Stimulated activated CD4-positive, alpha-beta T cell treated with anti-CD3 and anti-CD28 coated beads, Interleukin-4, amount 100 ng/mL, for 1 hour (primary cell): ENCODE measurements around the gene BANF2.
"Not testable (repeated sequence)": the region's sequence is repeated elsewhere in the genome, so short reads cannot be mapped to it uniquely, and the experiment has no call there.

Experiments
- DNase-seq: peaks from one replicate; pipeline ENCODE4 v3.0.0-alpha.2; 2020

The BANF2 gene

GRCh38 chr20:17683218-17684076 lies 16.3 kb upstream of the BANF2 start:
- DNase-seq = no peak

DNA sequence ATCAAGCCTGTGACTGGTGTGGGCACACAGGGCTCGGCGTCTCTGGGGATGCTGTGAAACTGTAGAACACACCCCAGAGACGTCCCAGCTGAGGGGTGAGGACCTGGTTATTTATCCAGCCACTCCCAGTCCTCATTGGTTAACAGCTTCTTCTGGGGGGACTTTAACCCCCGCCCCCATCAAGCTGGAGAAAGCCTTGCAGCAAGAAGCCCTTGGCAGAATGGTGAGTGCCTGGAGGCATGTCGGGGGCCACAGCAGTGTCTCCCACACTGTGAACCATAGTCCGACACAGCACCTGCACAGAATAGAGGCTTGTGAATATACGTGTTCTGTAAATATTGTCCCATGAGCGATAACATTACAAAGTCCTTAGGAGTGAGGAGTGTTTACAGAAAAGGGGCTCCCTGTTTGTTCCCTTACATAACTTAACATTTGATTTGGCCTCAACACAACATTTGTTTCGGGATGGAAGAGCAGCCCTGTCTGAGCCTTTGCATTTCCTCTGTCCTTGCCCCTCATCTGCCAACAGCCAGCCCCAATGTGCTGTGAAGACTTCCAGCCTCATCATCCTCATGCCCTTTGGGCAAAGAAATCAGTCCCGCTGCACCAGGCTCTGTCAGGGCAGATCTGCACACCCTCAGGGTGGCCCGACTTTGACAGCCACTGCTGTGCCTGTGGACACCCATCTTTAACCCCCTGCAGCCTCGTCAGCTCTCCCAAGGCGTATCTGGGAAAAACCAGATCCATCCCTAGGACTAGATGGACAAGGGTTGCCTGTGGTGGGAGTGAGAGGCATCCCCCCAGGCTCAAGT lies 15.5 kb upstream of the BANF2 start:
- no peak for DNase-seq

- DNase-seq = no peak
These were observed 14.6 kb upstream of the BANF2 start for GRCh38 chr20:17685168-17685567.

- no peak for DNase-seq
These were observed 12.0 kb upstream of the BANF2 start for GRCh38 chr20:17687800-17688199.

- no peak for DNase-seq
These were observed 10.8 kb upstream of the BANF2 start for GRCh38 chr20:17688965-17689364.

GRCh38 chr20:17690144-17690543 lies 9.6 kb upstream of the BANF2 start:
- DNase-seq = no peak

DNA sequence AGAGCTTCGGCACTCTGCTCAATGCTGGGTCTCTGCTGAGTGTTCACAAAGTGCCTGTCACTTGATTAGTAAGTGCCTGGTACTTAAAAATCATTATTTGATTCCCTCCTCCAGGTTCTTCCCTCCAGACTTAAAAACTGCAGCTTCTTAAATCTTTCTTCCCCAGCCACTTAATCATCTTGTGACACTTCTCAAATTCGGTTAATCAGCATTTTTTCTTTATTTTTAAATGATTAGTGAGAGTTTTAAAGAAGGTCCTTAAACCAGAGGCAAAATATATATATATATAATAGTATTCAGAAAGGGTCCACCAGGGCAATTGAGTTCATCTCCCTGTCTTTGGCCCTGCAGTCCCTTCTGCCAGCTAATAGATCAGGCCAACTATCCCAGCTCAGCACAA lies 8.0 kb upstream of the BANF2 start:
- DNase-seq = no peak

- DNase-seq = no peak
These were observed 6.2 kb upstream of the BANF2 start for GRCh38 chr20:17693444-17694001.

DNA sequence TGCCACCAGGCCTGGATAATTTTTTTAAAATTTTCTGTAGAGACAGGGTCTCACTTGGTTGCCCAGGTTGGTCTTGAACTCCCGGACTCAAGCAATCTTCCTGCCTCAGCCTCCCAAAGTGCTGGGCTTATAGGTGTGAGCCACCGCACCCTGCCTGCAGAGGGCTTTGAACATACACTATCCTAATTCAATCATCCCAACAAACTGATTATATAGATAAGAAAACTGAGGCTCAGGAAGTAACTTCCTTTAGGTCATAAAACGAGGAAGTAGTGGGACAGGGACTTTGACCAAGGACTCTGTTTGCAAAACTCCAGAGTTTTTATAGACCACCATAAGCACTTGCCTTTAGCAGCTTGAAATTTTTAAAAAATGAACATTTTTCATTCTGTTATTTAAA lies 5.0 kb upstream of the BANF2 start:
- no peak for DNase-seq

- DNase-seq = no peak
These were observed 3.5 kb upstream of the BANF2 start for GRCh38 chr20:17696287-17696686.

GRCh38 chr20:17697171-17697570 lies 2.6 kb upstream of the BANF2 start:
- DNase-seq = no peak

DNA sequence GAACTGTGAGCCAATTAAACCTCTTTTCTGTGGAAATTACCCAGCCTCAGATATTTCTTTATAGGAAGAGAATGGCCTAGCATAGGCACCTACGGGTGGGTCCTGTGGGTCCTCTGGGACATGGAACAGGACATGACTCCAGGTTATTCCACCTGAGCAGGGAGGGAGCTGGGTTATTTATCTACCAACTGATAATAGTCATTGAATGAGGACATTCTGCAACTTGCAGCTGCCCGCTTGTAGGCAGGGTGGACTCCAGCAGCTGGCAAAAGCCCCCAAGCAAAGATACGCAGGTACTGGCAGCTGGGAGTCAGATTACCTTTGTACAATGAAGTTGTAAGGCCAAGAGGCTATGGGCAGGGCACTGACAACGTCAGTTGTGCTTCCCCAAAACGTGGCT lies 1.4 kb upstream of the BANF2 start:
- DNase-seq = no peak

- no peak for DNase-seq
These were observed 871 bp downstream of the BANF2 start for GRCh38 chr20:17700637-17701036.

DNA sequence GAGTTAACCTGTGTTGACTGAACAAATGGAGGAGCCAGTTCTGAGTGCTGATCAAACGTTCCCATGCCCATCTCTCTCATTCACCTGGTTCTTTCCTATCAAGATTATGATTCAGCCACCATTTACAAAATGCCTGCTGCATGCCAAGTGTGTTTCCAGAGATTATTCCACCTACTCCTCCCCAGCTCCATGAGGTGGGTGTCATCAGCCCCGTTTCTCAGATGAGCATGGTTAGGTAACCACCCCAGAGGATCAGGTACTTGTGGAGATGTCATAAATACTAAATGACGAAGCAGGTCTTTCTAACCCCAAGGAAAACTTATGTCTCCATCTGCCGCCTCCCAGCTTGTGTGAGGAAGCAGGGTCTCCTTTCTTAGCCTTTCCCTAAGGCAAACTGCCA lies 2.1 kb downstream of the BANF2 start:
- no peak for DNase-seq

- DNase-seq = no peak
These were observed 5.0 kb downstream of the BANF2 start for GRCh38 chr20:17704589-17705317.

GRCh38 chr20:17705916-17706315 lies 6.2 kb downstream of the BANF2 start:
- DNase-seq = no peak

DNA sequence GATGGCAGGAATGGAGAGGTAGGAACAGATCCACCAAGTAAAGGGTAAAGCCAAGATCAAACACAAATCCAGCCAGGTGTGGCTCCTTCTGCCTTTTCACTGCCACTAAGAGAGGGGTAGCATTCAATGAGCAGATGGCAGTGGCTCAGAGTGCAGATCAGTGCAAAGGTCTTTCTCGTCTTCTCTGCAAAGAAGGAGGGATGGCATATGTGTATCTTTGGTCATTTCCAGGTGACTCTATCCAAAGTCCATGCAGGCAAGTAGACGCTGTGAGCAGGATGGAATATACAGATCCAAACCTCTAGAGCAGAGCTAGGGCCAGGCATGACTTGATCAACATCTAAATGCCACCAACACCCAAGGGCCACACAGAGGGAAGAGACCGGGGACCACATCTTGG lies 6.9 kb downstream of the BANF2 start:
- DNase-seq = no peak

- DNase-seq = not testable (repeated sequence)
These were observed 8.2 kb downstream of the BANF2 start for GRCh38 chr20:17707951-17708350.

- DNase-seq = no peak
These were observed 9.1 kb downstream of the BANF2 start for GRCh38 chr20:17708675-17709360.

GRCh38 chr20:17709361-17710293 lies 9.9 kb downstream of the BANF2 start:
- no peak for DNase-seq
